LHCN-M2 (cell line): ENCODE results near the gene TAS2R30. TPM values are rescaled to one million over a fixed set of nuclear protein-coding genes. Genes with fewer than 3 reads are reported as not detected.
"Not testable (repeated sequence)": the region's sequence is repeated elsewhere in the genome, so short reads cannot be mapped to it uniquely, and the experiment has no call there.

Experiments
- DNase-seq: peaks from one replicate; pipeline ENCODE4 v3.0.0-alpha.2; 2012; ENCODE audit warnings: low read depth
- total RNA-seq: library from RNA; depleted of rRNA; stranded (reverse); fragments of >200 nt; gene quantifications from 2 replicates; pipeline ENCODE4 v1.2.3, GENCODE V29; 2014; rRNA removed

Gene TAS2R30
- total RNA-seq, 1 experiment from 2014 or later = 0.57 TPM

DNA sequence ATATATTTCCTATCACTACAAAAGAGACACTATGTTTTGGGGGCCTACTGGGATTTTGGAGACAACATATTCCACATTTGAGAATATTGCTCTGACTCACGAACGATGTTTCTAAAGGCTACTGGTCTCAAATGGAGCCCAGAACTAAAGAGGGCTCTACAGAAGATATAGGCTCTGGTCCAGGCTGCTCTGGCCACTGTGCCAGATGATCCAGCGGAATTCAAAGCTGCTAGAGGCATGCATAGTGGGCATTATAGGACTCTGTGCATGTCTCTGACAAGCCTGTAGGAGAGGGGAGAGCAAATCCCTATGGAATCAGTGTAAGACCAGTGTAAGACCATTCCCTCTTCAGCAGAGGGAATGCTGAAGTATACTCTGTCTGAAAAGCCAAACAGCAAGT is 4.1 kb downstream of the TAS2R30 start:
- no peak for DNase-seq

DNA sequence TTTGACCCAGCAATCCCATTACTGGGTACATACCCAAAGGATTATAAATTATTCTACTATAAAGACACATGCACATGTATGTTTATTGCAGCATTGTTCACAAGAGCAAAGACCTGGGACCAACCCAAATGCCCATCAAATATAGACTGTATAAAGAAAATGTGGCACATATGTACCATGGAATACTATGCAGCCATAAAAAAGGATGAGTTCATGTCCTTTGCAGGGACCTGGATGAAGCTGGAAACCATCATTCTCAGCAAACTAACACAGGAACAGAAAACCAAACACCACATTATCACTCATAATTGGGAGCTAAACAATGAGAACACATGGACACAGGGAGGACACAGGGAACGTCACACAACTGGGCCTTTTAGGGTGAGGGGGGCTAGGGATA is 20.3 kb downstream of the TAS2R30 start:
- DNase-seq = not testable (repeated sequence)

- DNase-seq = not testable (repeated sequence)
These were observed 23.2 kb downstream of the TAS2R30 start for GRCh38 chr12:11111213-11111612.

- DNase-seq = no peak
These were observed 25.6 kb downstream of the TAS2R30 start for GRCh38 chr12:11108862-11109261.

DNA sequence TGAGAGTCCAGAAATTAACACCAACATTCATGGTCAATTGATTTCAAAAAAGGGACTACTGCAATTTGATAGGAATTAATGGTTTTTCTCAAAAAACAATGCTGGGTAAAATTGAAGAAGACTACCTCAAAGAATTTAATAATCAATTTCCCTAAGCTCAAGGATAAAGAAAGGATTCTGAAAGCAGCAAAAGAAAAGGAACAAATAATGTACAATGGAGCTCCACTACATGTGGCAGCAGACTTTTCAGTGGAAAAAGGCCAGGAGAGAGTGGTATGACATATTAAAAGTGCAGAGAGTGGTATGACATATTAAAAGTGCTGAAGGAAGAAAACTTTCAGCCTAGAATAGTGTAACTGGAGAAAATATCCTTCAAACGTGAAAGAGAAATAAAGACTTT is 26.7 kb downstream of the TAS2R30 start:
- DNase-seq = no peak

DNA sequence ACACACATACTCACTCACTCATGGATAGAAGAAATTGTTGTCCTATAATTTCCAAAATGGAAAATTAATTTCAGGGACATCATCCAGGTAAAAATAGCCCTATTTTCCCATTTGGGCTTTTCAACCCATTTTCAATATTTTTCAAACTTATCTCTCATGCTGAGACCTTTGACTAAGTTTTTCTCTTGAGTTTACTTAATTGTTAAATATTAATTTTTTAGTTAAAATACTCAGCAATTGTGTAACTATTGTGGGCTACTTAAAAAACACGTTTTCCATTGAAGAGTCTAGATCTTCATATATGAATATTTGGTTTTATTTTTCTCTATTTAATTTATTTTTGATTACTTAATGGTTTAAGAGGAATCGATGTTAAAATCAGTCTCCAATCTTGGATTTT is 28.2 kb downstream of the TAS2R30 start:
- no peak for DNase-seq

DNA sequence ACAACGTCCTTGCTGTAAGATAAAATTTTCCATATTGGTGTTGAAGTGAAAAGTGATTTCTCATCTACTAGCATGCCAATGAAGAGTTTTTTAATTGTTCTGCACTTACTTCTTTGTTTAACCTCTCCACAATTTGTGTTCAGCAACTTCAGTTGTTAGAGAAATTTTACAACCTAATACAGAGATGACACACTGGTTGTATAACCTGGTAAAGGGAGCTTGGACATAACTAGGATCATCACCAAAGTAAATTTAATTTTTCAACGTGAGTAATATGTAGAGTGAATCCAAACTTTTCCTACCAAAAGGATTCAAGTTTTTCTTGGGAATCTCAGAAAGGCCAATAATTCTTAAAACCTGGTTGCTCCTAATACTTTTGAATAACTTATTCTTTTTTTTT is 28.9 kb downstream of the TAS2R30 start:
- DNase-seq = no peak

GRCh38 chr12:11094910-11095309 is 39.5 kb downstream of the TAS2R30 start:
- DNase-seq = not testable (repeated sequence)

GRCh38 chr12:11092128-11092527 is 42.3 kb downstream of the TAS2R30 start, which contains the start of gene TAS2R43:
TSS of gene TAS2R43 (minus strand) at chr12:11092313. CDS start at chr12:11092229, 84 bp downstream.
- no peak for DNase-seq

DNA sequence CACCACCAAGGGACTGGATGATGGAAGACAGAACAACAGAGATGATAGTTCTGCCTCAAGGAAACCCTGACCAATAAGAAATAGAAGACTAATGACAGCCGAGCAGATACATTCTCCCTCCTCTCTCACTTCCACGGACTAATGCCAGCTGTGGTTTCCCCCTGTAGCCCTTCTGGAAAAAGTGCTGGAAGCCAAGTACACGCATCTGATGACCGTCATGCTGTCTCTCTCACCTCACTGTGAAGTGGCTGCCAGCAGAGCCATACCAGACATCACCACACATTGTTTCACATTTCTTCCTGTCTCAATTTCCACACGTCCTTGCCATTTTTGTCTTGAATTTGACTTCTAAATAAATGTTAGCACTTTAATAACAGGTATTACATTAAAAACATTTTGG is 45.2 kb downstream of the TAS2R30 start:
- no peak for DNase-seq

- no peak for DNase-seq
These were observed 49.0 kb downstream of the TAS2R30 start for GRCh38 chr12:11085419-11085818.

Other genes with a start within 250 kb of the TAS2R30 start
- 0.06 and 0.63 TPM in 2 replicates for gene TAS2R13, start 225.1 kb downstream of the TAS2R30 start, total RNA-seq
- 1.0 TPM in 1 of 2 replicates, not detected in the other for gene PRH2, start 205.4 kb downstream of the TAS2R30 start, total RNA-seq
- 1.7 and 1.8 TPM in 2 replicates for gene TAS2R14, start 195.4 kb downstream of the TAS2R30 start, total RNA-seq
- gene TAS2R50, start 147.7 kb downstream of the TAS2R30 start, total RNA-seq = 0.58 and 0.75 TPM in 2 replicates
- 0.51 and 0.75 TPM in 2 replicates for gene TAS2R20, start 136.3 kb downstream of the TAS2R30 start, total RNA-seq
- gene TAS2R19, start 112.0 kb downstream of the TAS2R30 start, total RNA-seq = 0.75 and 1.9 TPM in 2 replicates
- 1.4 and 1.5 TPM in 2 replicates for gene TAS2R31, start 103.2 kb downstream of the TAS2R30 start, total RNA-seq
- gene TAS2R46, start 72.3 kb downstream of the TAS2R30 start, total RNA-seq = 0.11 and 0.13 TPM in 2 replicates
- gene TAS2R43, start 42.3 kb downstream of the TAS2R30 start, total RNA-seq = 0.19 and 0.52 TPM in 2 replicates
- 7.6 and 8.5 TPM in 2 replicates for gene SMIM10L1, start 36.5 kb upstream of the TAS2R30 start, total RNA-seq
- not detected in 2 replicates for gene TAS2R42, start 52.3 kb upstream of the TAS2R30 start, total RNA-seq
- not detected in 2 replicates for gene PRB3, start 135.1 kb upstream of the TAS2R30 start, total RNA-seq
- gene PRB4, start 175.8 kb upstream of the TAS2R30 start, total RNA-seq = not detected in 2 replicates